HL-60 (cell line): ENCODE results near the gene POLD2.

Source experiments
- DNase-seq, 2 experiments: peaks; one replicate each; pipeline ENCODE4 v3.0.0-alpha.2; 2010 to 2020; ENCODE audit warnings: low read depth in 1 of 2, low spot score in 1 of 2
- H3K27ac ChIP-seq: fragments of 250-450 bp; sonication (Bioruptor Pico); replicated peaks from 2 replicates; pipeline ENCODE4 v1.5.1; 2020; ENCODE audit warnings: mild to moderate bottlenecking, moderate library complexity
- H3K27me3 ChIP-seq: fragments of 250-450 bp; sonication (Bioruptor Pico); 2 replicates; pipeline ENCODE4 v1.5.1; 2021; ENCODE audit warnings: mild to moderate bottlenecking, moderate library complexity; ENCODE audit not compliant: insufficient read depth, poor library complexity, severe bottlenecking
- H3K4me3 ChIP-seq: replicated peaks from 2 replicates; pipeline ENCODE4 v1.5.1; 2011; ENCODE audit warnings: mild to moderate bottlenecking, control low read depth, low read length; ENCODE audit not compliant: insufficient read depth
- CTCF ChIP-seq: IDR thresholded peaks from one replicate; pipeline ENCODE4 v1.5.1; 2011; ENCODE audit warnings: low read length, control low read depth, inconsistent platforms; ENCODE audit not compliant: insufficient read depth
- GABPA ChIP-seq: IDR thresholded peaks from 2 replicates; pipeline ENCODE4 v1.6.1; 2012; ENCODE audit warnings: low read depth
- POLR2AphosphoS5 ChIP-seq: IDR thresholded peaks from 2 replicates; pipeline ENCODE4 v1.6.1; 2012; ENCODE audit warnings: low read depth
- REST ChIP-seq: IDR thresholded peaks from 2 replicates; pipeline ENCODE4 v1.6.1; 2012; ENCODE audit warnings: low read depth; ENCODE audit not compliant: insufficient replicate concordance
- SPI1 ChIP-seq: IDR thresholded peaks from 2 replicates; pipeline ENCODE4 v1.6.1; 2012; ENCODE audit warnings: low read depth, mild to moderate bottlenecking, borderline replicate concordance

Gene POLD2

GRCh38 chr7:44119829-44120380, 3.4 kb downstream of the POLD2 start:
- DNase-seq, result no peak
- Histone ChIP-seq H3K4me3 (no peak overlapping the region), H3K27me3 (no peaks in the 10 kb centered on the region), H3K27ac (no peak overlapping the region)
- TF ChIP-seq GABPA (no peak), REST (no peak), CTCF (no peak), SPI1 (no peak)

- DNase-seq, result no peak
- Histone ChIP-seq H3K4me3 (no peak overlapping the region), H3K27ac (no peak overlapping the region), H3K27me3 (no peaks in the 10 kb centered on the region)
- TF ChIP-seq REST, result no peak
- no peak for TF ChIP-seq CTCF
- TF ChIP-seq POLR2AphosphoS5, result no peak
- TF ChIP-seq GABPA, result no peak
- TF ChIP-seq SPI1, result no peak
Observed at GRCh38 chr7:44117801-44118429, 5.4 kb downstream of the POLD2 start.

GRCh38 chr7:44116789-44117666, 6.3 kb downstream of the POLD2 start:
- no peak for TF ChIP-seq POLR2AphosphoS5
- no peak for TF ChIP-seq SPI1
- no peak for TF ChIP-seq GABPA
- no peak for TF ChIP-seq CTCF
- no peak for TF ChIP-seq REST
- Histone ChIP-seq H3K4me3 (no peak overlapping the region), H3K27ac (no peak overlapping the region), H3K27me3 (no peaks in the 10 kb centered on the region)
- DNase-seq, result no peak
